A549 (cell line): ENCODE data around the gene SERINC5.

Experiments used
- CEBPB ChIP-seq, 2 experiments: fragments of >200 bp in 1 of 2; sonication (Bioruptor Twin) in 1 of 2; formaldehyde crosslinking in 1 of 2; IDR thresholded peaks; 2 replicates each; pipeline ENCODE4 v1.6.1; 2012 to 2016
- CHD2 ChIP-seq: fragments of 150-350 bp; IDR thresholded peaks from 2 replicates; pipeline ENCODE4 v1.6.1; 2014; ENCODE audit warnings: low read length; ENCODE audit not compliant: partially characterized antibody
- EP300 ChIP-seq, 2 experiments: fragments of >200 bp; sonication (Bioruptor Twin); formaldehyde crosslinking; IDR thresholded peaks; 2 replicates in 1 of 2; 3 replicates in 1 of 2; pipeline ENCODE4 v1.6.1; 2016 to 2017
- ESRRA ChIP-seq: fragments of 150-350 bp; IDR thresholded peaks from 2 replicates; pipeline ENCODE4 v1.6.1; 2014; ENCODE audit warnings: mild to moderate bottlenecking, low read length, borderline replicate concordance
- HDAC2 ChIP-seq: fragments of 200-600 bp; sonication (generic); IDR thresholded peaks from 2 replicates; pipeline ENCODE4 v1.6.1; 2016
- JUN ChIP-seq, 2 experiments: fragments of >200 bp; sonication (Bioruptor Twin); formaldehyde crosslinking; IDR thresholded peaks; 2 replicates in 1 of 2; 3 replicates in 1 of 2; pipeline ENCODE4 v1.6.1; 2016 to 2017
- JUNB ChIP-seq: fragments of >200 bp; sonication (Bioruptor Twin); formaldehyde crosslinking; IDR thresholded peaks from 2 replicates; pipeline ENCODE4 v1.6.1; 2016
- MYC ChIP-seq: IDR thresholded peaks from 2 replicates; pipeline ENCODE4 v1.6.1; 2012; ENCODE audit warnings: mild to moderate bottlenecking, inconsistent platforms, low read length, improper control_type of control experiment, borderline replicate concordance
- RFX5 ChIP-seq: fragments of 450-650 bp; IDR thresholded peaks from 2 replicates; pipeline ENCODE4 v1.7.1; 2014; ENCODE audit warnings: antibody characterized with exemption, mild to moderate bottlenecking, moderate library complexity
- TF ChIP-seq, protein P1 (sequence below): fragments of >200 bp; sonication (Bioruptor Twin); formaldehyde crosslinking; IDR thresholded peaks from 3 replicates; pipeline ENCODE4 v1.5.1; 2016
- TF ChIP-seq, protein P2 (sequence below): IDR thresholded peaks from 2 replicates; pipeline ENCODE4 v1.6.1; 2012
- TF ChIP-seq, protein P3 (sequence below): IDR thresholded peaks from 2 replicates; pipeline ENCODE4 v1.6.1; 2012

DNA sequence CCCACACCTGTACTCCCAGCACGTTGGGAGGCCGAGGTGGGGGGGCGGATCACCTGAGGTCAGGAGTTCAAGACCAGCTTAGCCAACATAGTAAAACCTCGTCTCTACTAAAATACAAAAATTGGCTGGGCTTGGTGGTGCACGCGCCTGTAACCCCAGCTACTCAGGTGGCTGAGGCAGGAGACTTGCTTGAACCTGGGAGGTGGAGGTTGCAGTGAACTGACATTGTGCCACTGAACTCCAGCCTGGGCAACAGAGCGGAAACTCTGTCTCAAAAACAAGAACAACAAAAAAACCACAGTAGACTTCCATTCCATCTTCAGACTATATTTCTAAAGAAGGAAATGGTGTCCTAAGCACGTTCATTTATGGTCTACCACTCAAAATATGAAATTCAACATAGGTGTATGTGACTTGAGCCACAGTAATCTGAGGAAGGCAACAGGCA, 14.2 kb upstream of the SERINC5 start:
- TF ChIP-seq, protein P1, sequence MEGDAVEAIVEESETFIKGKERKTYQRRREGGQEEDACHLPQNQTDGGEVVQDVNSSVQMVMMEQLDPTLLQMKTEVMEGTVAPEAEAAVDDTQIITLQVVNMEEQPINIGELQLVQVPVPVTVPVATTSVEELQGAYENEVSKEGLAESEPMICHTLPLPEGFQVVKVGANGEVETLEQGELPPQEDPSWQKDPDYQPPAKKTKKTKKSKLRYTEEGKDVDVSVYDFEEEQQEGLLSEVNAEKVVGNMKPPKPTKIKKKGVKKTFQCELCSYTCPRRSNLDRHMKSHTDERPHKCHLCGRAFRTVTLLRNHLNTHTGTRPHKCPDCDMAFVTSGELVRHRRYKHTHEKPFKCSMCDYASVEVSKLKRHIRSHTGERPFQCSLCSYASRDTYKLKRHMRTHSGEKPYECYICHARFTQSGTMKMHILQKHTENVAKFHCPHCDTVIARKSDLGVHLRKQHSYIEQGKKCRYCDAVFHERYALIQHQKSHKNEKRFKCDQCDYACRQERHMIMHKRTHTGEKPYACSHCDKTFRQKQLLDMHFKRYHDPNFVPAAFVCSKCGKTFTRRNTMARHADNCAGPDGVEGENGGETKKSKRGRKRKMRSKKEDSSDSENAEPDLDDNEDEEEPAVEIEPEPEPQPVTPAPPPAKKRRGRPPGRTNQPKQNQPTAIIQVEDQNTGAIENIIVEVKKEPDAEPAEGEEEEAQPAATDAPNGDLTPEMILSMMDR = no peak
- no peak for TF ChIP-seq CHD2
- TF ChIP-seq, protein P2, sequence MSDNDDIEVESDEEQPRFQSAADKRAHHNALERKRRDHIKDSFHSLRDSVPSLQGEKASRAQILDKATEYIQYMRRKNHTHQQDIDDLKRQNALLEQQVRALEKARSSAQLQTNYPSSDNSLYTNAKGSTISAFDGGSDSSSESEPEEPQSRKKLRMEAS = no peak
- TF ChIP-seq RFX5 = no peak
- no peak for TF ChIP-seq ESRRA
- TF ChIP-seq, protein P3, sequence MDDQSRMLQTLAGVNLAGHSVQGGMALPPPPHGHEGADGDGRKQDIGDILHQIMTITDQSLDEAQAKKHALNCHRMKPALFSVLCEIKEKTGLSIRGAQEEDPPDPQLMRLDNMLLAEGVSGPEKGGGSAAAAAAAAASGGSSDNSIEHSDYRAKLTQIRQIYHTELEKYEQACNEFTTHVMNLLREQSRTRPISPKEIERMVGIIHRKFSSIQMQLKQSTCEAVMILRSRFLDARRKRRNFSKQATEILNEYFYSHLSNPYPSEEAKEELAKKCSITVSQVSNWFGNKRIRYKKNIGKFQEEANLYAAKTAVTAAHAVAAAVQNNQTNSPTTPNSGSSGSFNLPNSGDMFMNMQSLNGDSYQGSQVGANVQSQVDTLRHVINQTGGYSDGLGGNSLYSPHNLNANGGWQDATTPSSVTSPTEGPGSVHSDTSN = no peak
- TF ChIP-seq JUN (IDR thresholded peaks at IDR 0.05) = no peak
- no peak for TF ChIP-seq MYC
- TF ChIP-seq JUNB = no peak
- no peak for TF ChIP-seq CEBPB (IDR thresholded peaks at IDR 0.05)
- no peak for TF ChIP-seq EP300 (IDR thresholded peaks at IDR 0.05)
- no peak for TF ChIP-seq HDAC2
